Glutamatergic neuron (in vitro differentiated cells): ENCODE measurements around the gene CLTRN. TPM values are rescaled to one million over a fixed set of nuclear protein-coding genes. Genes with fewer than 3 reads are reported as not detected.
"Not testable (repeated sequence)": the region's sequence is repeated elsewhere in the genome, so short reads cannot be mapped to it uniquely, and the experiment has no call there.

Experiments
- DNase-seq: peaks from one replicate; pipeline ENCODE4 v3.0.0; 2022
- H3K27ac Mint-ChIP-seq: one replicate; pipeline ENCODE4 v1.8.0; 2020; ENCODE audit warnings: mild to moderate bottlenecking, mixed read lengths, inconsistent platforms; ENCODE audit not compliant: unreplicated experiment
- H3K27me3 Mint-ChIP-seq: one replicate; pipeline ENCODE4 v1.8.0; 2020; ENCODE audit warnings: mild to moderate bottlenecking, moderate library complexity, mixed read lengths, inconsistent platforms; ENCODE audit not compliant: unreplicated experiment
- H3K36me3 Mint-ChIP-seq: one replicate; pipeline ENCODE4 v1.8.0; 2020; ENCODE audit warnings: mild to moderate bottlenecking, mixed read lengths, inconsistent platforms; ENCODE audit not compliant: unreplicated experiment
- H3K4me1 Mint-ChIP-seq: one replicate; pipeline ENCODE4 v1.8.0; 2020; ENCODE audit warnings: mild to moderate bottlenecking, low read depth, mixed read lengths, inconsistent platforms; ENCODE audit not compliant: unreplicated experiment
- H3K4me3 Mint-ChIP-seq: one replicate; pipeline ENCODE4 v1.8.0; 2020; ENCODE audit warnings: mild to moderate bottlenecking, mixed read lengths, inconsistent platforms; ENCODE audit not compliant: unreplicated experiment
- H3K9me3 Mint-ChIP-seq: one replicate; pipeline ENCODE4 v1.8.0; 2020; ENCODE audit warnings: mild to moderate bottlenecking, moderate library complexity, mixed read lengths, inconsistent platforms; ENCODE audit not compliant: unreplicated experiment
- CTCF ChIP-seq: fragments of 200-600 bp; sonication (generic); IDR thresholded peaks from one replicate; pipeline ENCODE4 v1.5.0; 2021; ENCODE audit not compliant: partially characterized antibody, unreplicated experiment
- total RNA-seq: library from RNA; stranded (reverse); fragmentation: NEBNext Ultra II Directional; extraction: Animal tissue kit (Norgen Biotek cat#: 25700); gene quantifications from one replicate; pipeline ENCODE4 v1.2.1, GENCODE V29; 2021; ENCODE audit not compliant: unreplicated experiment

Gene CLTRN
- total RNA-seq, 1 donor from 2014 or later = 0.27 TPM

GRCh38 chrX:15674841-15675489 lies 10.4 kb upstream of the CLTRN start:
- H3K27ac Mint-ChIP-seq = no peak overlapping the region
- H3K27me3 Mint-ChIP-seq = no peaks in the 10 kb centered on the region
- H3K36me3 Mint-ChIP-seq = no peaks in the 10 kb centered on the region
- no peak for TF ChIP-seq CTCF
- H3K4me1 Mint-ChIP-seq = no peaks in the 10 kb centered on the region
- H3K9me3 Mint-ChIP-seq = no peaks in the 10 kb centered on the region
- peak; percentile 80 for DNase-seq
- no peak overlapping the region for H3K4me3 Mint-ChIP-seq

- Mint-ChIP-seq H3K36me3 (no peaks in the 10 kb centered on the region), H3K4me3 (no peak overlapping the region), H3K9me3 (no peaks in the 10 kb centered on the region), H3K27ac (no peak overlapping the region), H3K4me1 (no peaks in the 10 kb centered on the region), H3K27me3 (no peaks in the 10 kb centered on the region)
- DNase-seq = no peak
- no peak for TF ChIP-seq CTCF
Measured at GRCh38 chrX:15674514-15674840, 9.9 kb upstream of the CLTRN start.

GRCh38 chrX:15673970-15674369 lies 9.4 kb upstream of the CLTRN start:
- no peak overlapping the region for H3K27ac Mint-ChIP-seq
- DNase-seq = no peak

DNA sequence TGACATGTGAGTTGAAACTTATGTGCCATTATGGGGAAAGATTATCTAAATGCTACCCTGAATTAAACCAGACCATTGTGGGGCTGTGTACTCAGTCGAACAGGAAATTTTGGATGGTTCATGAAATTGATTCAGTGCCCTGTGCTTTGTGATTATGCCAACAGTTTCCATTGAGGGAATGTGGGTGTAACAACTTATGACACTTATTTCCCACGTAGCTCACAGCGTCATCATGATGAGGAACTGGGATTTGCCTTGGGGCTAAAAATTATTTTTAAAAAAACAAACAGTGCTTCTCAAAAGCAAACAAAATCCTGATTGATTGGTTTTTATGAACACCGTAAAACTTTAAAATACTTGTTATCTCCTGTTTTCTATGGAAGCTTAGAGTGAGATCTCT lies 8.3 kb upstream of the CLTRN start:
- Mint-ChIP-seq H3K9me3 (no peaks in the 10 kb centered on the region), H3K36me3 (no peaks in the 10 kb centered on the region), H3K27ac (no peak overlapping the region), H3K27me3 (no peaks in the 10 kb centered on the region), H3K4me1 (no peaks in the 10 kb centered on the region), H3K4me3 (no peak overlapping the region)
- no peak for TF ChIP-seq CTCF
- no peak for DNase-seq

More at GRCh38 chrX:15673970-15674369, 9.4 kb upstream of the CLTRN start:
- Mint-ChIP-seq H3K27me3 (no peaks in the 10 kb centered on the region), H3K4me1 (no peaks in the 10 kb centered on the region), H3K36me3 (no peaks in the 10 kb centered on the region), H3K9me3 (no peaks in the 10 kb centered on the region), H3K4me3 (no peak overlapping the region)
- TF ChIP-seq CTCF = no peak

- no peak for DNase-seq
- Mint-ChIP-seq H3K36me3 (no peaks in the 10 kb centered on the region), H3K27ac (no peak overlapping the region), H3K9me3 (no peaks in the 10 kb centered on the region), H3K27me3 (no peaks in the 10 kb centered on the region), H3K4me3 (no peak overlapping the region), H3K4me1 (no peaks in the 10 kb centered on the region)
- no peak for TF ChIP-seq CTCF
Measured at GRCh38 chrX:15663439-15663838, 1.2 kb downstream of the CLTRN start.

DNA sequence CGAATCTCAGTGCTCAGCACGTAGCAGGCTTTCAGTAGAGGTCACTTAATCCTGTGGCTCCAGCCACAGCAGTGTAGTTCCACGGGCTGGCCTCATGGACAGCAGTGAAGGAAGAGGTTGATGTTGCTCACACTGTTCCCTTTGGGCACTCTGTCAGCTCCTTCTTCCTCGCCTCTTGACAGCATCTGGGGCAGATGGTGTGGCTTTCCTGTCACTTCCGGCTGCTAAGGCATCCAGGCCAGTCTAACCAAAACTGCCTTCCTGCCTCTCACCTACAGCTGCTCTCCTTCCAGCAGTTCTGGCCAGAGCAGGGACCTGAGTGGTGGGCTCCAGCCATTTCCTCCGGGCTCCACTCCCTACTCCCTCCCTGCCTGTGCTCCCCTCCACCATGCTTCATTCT lies 9.8 kb downstream of the CLTRN start:
- not testable (repeated sequence) for H3K27me3 Mint-ChIP-seq, DNase-seq, H3K4me3 Mint-ChIP-seq, H3K4me1 Mint-ChIP-seq, H3K36me3 Mint-ChIP-seq, H3K27ac Mint-ChIP-seq, H3K9me3 Mint-ChIP-seq
